RPMI8226 (cell line): ENCODE results near the gene ABL2.

Experiments
- DNase-seq: peaks from one replicate; pipeline ENCODE4 v3.0.0-alpha.2; 2015

ABL2 gene

GRCh38 chr1:179089827-179090482 lies 139.5 kb downstream of the ABL2 start:
- no peak for DNase-seq

GRCh38 chr1:179087665-179088064 lies 141.8 kb downstream of the ABL2 start:
- no peak for DNase-seq

GRCh38 chr1:179083533-179083932 lies 145.9 kb downstream of the ABL2 start:
- DNase-seq, result peak; percentile 74

DNA sequence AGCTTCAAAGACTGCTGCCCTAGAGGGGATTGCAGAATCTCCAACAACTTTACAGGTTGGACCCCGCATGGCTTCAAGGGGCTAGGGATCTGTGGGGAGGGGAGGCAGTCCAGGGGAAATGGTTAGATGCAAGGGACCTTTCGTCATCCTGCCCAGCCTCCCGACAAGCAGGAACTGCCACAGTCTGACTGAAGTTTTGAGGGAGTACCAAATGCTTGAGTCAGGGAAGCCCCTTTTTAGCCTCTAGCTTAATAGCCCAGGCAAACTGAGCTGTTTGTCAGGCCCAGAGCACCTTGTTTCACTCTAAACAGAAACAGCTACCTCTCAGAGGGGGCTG lies 146.5 kb downstream of the ABL2 start:
- DNase-seq, result peak; percentile 39

GRCh38 chr1:179082333-179082998 lies 147.0 kb downstream of the ABL2 start:
- peak; percentile 62 for DNase-seq

- peak; percentile 98 for DNase-seq
These were observed 147.7 kb downstream of the ABL2 start, which contains the start of gene TOR3A for GRCh38 chr1:179081687-179082332. TSS of gene TOR3A (plus strand) at chr1:179082070. CDS start at chr1:179082129, 59 bp downstream.

- peak; percentile 58 for DNase-seq
These were observed 148.4 kb downstream of the ABL2 start for GRCh38 chr1:179080866-179081686.

DNA sequence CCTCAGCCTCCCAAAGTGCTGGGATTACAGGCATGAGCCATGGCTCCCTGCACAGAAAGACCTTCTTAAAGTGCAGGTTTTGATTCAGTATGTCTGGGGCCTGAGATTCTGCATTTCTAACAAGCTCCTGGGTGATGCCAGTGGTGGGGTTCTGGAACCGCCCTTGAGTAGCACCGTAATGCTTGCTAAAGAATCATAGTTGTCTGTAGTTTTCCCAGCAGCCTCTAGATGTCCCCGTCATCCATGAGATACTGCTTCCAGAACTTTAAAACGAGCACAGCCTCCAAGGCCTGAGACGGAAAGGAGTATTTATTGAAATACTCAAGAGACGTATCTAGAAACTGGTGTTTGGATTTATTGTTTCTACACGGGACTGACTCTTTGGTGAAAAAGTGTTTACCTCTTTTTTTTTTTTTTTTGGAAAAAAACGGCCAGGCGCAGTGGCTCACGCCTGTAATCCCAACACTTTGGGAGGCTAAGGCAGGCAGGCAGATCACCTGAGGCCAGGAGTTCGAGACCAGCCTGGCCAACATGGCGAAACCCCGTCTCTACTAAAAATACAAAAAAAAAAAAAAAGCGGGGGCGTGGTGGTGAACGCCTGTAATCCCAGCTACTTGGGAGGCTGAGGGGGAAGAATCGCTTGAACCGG lies 150.2 kb downstream of the ABL2 start:
- peak; percentile 84 for DNase-seq

GRCh38 chr1:179077396-179077795 lies 152.1 kb downstream of the ABL2 start:
- DNase-seq, result no peak

DNA sequence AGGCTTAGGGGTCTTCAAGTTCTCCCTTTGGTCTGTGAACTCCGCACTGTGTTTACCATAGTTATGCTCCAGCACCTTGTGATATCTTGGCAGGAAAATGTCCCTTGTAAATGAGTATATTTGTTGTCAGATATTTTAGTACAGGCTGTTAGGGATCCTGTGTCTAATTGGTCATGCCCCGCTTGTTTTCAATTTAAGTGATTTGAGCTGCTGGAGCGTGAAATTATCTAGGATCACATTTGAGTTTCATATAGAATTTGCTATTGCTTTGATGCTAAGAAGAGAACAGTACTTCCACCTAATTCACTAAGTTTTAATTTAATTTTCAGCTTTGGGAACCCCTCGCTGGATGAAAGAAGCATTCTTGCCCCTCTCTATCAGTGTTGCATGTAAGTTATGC lies 163.0 kb downstream of the ABL2 start:
- no peak for DNase-seq

GRCh38 chr1:179061360-179062282 lies 167.9 kb downstream of the ABL2 start:
- no peak for DNase-seq

DNA sequence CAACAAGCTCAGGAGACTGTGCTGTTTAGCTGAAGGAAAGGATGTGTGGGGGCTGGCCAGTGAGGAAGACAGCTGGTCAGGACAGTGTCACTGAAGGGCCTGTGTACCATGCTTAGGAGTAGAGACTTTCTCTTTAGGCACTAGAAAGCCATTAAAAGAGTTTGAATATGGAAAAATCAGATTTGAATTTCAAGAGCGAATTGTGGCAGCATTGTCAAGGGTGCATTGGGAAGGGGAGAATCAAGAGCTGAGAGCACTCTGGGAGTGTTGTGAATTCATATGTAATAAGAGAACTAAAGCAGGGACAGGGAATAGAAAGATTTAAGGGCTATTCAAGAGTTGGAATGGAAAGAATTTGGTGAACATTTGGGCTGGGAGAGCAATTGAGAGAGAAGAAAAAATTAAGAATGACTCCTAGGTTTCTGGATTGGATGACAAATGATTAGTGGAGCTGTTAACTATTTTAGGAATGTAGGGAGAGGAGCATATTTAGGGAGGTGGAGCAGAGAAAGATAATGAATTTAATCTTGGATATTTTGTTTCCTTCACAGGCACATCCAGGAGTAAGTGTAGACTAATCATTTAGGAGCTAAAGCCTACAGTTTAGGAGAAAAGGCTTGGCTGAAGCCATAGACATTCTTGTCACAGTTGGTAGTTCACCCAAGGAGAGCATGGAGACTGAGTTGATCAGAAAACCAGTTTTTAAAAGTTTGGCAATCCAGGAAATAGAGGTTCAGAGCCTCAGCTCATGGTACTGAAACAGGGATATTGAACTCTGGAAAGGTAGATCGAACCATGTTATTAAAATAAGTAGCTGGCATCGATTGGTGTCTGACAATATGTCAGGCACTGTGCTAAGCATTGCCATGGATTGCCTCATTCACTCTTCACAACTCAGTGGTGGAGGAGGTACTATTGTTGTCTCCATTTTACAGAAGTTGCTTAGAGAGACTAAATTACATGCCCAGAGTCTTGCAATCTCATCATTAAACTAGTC lies 170.7 kb downstream of the ABL2 start:
- DNase-seq, result no peak

DNA sequence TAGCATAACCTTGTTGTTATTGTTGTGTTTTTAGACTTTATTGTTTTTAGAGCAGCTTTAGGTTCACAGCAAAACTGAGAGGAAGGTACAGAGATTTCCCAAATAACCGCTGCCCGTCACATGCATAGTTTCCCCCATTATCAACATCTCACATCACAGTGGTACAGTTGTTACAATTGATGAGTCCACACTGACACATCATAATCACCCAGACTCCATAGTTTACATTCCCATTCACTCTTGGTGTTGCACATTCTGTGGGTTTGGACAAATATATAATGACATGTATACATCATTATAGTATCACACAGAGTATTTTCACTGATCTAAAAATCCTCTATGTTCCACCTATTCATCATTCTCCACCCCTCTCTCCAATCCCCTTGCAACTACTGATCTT lies 173.5 kb downstream of the ABL2 start:
- DNase-seq, result no peak

DNA sequence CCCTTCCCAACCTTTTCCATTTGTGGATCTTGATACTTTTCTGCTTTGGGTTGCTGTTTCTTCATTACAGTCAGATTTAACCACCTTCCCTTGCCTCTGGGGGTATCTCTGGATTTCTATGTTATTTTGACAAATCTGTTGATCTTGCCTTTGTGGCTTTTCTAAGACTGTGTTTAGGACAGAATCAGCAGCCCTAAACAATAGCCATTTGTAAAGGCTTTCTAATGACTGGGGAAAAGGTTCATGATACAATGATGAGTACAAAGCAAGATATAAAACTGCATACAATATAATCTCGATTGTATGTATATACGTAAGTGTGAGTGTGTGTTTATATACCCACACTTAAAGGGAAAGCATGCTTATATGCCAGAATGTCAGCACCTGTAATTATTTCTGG lies 176.0 kb downstream of the ABL2 start:
- DNase-seq, result no peak

DNA sequence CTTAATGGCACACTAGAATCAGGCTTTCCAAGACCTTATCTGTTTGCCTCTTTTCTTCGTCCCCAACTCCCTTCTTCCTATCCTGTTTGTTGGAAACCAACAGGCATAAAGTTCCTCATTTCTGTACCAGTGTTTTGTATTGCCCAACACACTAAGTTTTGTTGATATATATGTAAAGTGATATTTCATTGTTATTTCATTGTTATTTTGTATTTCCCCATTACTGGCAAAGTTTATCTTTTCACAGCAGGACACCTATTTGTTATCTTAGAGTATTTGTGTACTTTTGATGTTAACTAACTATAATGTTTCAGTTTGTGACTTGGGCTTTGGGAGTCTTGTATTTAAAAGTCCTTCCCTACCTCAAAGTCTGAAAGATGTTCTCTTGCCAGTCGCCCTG lies 176.7 kb downstream of the ABL2 start:
- no peak for DNase-seq
